ENCODE data around the gene GLRX3.

GLRX3 gene

GRCh38 chr10:130220251-130221185 is 84.3 kb downstream of the GLRX3 start:
- no peak for TF ChIP-seq CTCF (IDR thresholded peaks at IDR 0.05; ENCODE audit: low read depth, low read length)
- no peak overlapping the region for H3K4me3 ChIP-seq (ENCODE audit: low read depth, low read length)

- H3K4me3 ChIP-seq (ENCODE audit: low read depth, low read length) = no peak overlapping the region
- no peak for TF ChIP-seq CTCF (IDR thresholded peaks at IDR 0.05; ENCODE audit: low read depth, low read length)
Measured at GRCh38 chr10:130221456-130222375, 85.5 kb downstream of the GLRX3 start.

GRCh38 chr10:130222381-130222780 is 86.2 kb downstream of the GLRX3 start:
- no peak for TF ChIP-seq CTCF (IDR thresholded peaks at IDR 0.05; ENCODE audit: low read depth, low read length)
- no peak overlapping the region for H3K4me3 ChIP-seq (ENCODE audit: low read depth, low read length)

- H3K4me3 ChIP-seq (ENCODE audit: low read depth, low read length) = no peak overlapping the region
- TF ChIP-seq CTCF (IDR thresholded peaks at IDR 0.05; ENCODE audit: low read depth, low read length) = no peak
Measured at GRCh38 chr10:130224228-130224627, 88.0 kb downstream of the GLRX3 start.

GRCh38 chr10:130226012-130226411 is 89.8 kb downstream of the GLRX3 start:
- TF ChIP-seq CTCF (IDR thresholded peaks at IDR 0.05; ENCODE audit: low read depth, low read length) = no peak
- no peak overlapping the region for H3K4me3 ChIP-seq (ENCODE audit: low read depth, low read length)

- H3K4me3 ChIP-seq (ENCODE audit: low read depth, low read length) = no peak overlapping the region
- TF ChIP-seq CTCF (IDR thresholded peaks at IDR 0.05; ENCODE audit: low read depth, low read length) = no peak
Measured at GRCh38 chr10:130227883-130228282, 91.7 kb downstream of the GLRX3 start.
